MG63 (cell line): Measurements from ENCODE around the gene ELFN1. TPM values are rescaled to one million over a fixed set of nuclear protein-coding genes. Genes with fewer than 3 reads are reported as not detected.

Experiments used
- DNase-seq: peaks from one replicate; pipeline ENCODE4 v3.0.0-alpha.2; 2020
- H3K27me3 ChIP-seq: fragments of 250-450 bp; sonication (Bioruptor Pico); 2 replicates; pipeline ENCODE4 v1.5.1; 2020; ENCODE audit warnings: mild to moderate bottlenecking, moderate library complexity
- H3K36me3 ChIP-seq: fragments of 250-450 bp; sonication (Bioruptor Pico); 2 replicates; pipeline ENCODE4 v1.5.1; 2020; ENCODE audit warnings: mild to moderate bottlenecking, moderate library complexity
- H3K4me3 ChIP-seq: fragments of 250-450 bp; sonication (Bioruptor Pico); 2 replicates; pipeline ENCODE4 v1.5.1; 2020; ENCODE audit warnings: mild to moderate bottlenecking, moderate library complexity
- H3K9me3 ChIP-seq: fragments of 250-450 bp; sonication (Bioruptor Pico); 2 replicates; pipeline ENCODE4 v1.5.1; 2020; ENCODE audit warnings: mild to moderate bottlenecking, moderate library complexity
- total RNA-seq: library from RNA; depleted of rRNA; stranded (reverse); fragments of >200 nt; shearing (Covaris generic); gene quantifications from 2 replicates; pipeline ENCODE4 v1.2.3, GENCODE V29; 2014; ENCODE audit warnings: low replicate concordance

Gene ELFN1
- total RNA-seq, 1 experiment from 2014 or later: 0.56 TPM

DNA sequence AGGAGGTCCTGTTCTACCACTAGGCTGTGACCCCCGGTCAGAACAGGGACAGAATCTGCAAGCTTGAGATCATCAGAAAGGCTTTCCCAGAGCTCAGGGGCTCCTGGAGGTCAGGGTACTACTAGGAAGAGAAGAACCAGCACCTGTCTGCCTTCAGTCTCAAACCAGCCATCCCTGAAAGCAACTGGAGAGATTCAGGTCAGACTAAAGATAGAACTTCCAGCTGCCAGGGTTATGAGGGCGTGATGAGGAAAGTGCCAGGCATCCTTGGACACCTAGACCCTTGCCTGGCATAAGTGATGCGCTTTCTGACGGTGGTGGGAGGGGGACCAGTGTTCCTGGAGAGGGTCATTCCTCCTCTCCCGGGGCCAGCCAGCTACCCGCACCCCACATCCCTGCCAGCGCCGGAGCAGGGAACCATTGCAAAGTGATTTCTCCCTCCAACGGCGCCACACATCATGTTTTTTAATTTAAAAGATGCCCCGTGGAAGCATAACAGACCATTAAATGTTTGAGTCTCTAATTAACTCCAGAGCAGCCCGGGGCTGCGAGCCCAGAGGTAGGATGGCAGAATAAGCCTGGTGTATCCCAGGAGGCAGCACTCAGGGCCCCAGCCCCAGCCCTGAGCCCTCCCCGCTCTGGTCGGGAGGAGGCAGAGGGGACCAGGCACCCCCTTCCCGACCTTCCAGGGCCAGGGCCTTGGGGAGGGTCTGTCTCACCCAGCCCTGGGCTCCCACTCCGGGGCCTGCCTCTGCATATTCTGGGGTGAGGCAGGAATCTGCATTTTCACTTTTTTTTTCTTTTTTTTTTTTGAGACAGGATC is 64.0 kb downstream of the ELFN1 start:
- Histone ChIP-seq H3K9me3 (no peaks in the 10 kb centered on the region), H3K36me3 (no peaks in the 10 kb centered on the region), H3K4me3 (no peak overlapping the region), H3K27me3 (no peaks in the 10 kb centered on the region)
- no peak for DNase-seq

DNA sequence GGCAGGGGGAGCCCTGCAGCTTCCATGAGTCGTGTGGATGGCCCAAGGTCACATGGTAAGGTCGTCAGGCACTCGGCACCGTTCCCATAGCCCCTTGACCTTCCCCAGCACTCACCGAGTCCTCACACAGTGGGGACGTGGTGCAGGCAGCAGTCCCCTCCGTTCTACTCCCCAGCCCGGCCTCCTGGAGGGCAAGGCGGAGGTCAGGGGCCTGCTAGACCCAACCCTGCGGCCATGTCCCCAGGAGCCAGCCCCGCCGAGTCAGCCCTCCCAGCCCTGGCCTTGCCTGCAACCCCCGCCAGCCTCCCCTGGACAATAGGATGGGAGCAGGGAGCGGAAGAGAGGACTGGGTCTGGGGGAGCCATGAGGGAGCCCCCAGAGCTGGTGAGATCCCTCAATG is 65.2 kb downstream of the ELFN1 start:
- Histone ChIP-seq H3K4me3 (no peak overlapping the region), H3K9me3 (no peaks in the 10 kb centered on the region), H3K27me3 (no peaks in the 10 kb centered on the region), H3K36me3 (no peaks in the 10 kb centered on the region)
- no peak for DNase-seq

DNA sequence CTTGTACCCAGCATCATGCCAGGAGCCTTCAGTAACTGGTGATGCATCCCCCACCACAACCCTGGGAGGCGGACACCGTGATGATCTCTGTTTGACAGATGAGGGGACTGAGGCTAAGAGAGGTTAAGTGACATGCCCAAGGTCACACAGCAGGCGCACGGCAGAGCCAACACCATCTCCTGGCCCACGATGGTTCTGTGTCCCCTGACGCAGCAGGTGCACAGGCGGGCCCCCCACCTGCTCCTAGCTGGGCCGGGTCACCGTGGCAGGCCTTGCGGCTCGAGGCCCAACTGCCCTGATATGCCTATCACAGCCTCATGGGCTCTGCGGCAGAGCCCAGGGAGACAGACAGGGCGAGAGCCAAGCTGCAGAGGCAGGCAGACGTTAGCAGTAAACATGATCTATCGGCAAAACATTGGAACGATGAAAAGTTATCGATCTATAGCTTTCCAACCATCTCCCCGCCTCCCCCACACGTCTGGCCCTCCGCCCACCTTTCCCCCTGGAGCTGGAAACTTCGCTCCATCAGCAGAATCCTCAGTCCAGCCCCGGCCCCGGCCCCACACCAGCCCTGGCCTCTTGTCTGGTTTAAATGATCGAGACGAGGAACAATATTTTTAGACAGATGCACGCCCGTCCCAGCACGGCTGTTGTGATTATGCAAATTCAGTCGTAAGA is 65.9 kb downstream of the ELFN1 start:
- Histone ChIP-seq H3K4me3 (no peak overlapping the region), H3K36me3 (no peaks in the 10 kb centered on the region), H3K27me3 (no peaks in the 10 kb centered on the region), H3K9me3 (no peaks in the 10 kb centered on the region)
- DNase-seq: no peak

DNA sequence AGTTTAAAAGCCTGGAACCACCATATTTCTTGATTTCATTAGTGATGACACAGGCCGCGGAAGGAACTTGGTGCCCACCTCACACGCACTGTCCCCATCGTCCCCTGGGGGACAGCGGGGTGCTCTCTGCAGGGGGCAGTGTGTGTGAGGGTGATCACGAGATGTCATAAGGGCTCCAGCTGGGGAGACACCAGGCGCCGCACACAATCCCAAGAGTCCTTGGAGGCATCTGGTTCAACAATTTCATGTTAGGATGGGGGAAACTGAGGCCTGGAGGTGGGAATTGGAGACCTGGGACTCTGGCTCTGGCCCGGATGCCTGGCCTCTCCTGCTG is 66.4 kb downstream of the ELFN1 start:
- Histone ChIP-seq H3K4me3 (no peak overlapping the region), H3K9me3 (no peaks in the 10 kb centered on the region), H3K27me3 (no peaks in the 10 kb centered on the region), H3K36me3 (no peaks in the 10 kb centered on the region)
- no peak for DNase-seq

DNA sequence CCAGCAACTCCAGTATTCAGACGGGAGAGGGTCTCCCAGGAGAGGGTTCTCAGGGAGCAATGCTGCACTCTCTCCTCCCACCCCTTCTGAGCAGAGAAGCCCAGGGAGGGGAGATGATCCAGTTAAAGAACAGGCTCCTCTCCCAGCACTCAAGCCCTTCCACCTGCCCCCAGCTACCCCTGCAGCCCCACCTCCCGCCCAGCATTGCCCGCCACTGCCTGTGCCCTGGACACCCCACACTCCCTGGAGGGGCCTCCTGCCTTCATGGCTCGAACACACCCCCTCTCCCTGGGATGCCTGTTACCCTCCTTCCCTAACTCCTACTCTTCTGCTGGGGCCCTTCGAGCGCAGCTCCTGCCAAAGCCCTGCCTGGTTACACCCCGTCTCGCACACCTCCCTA is 66.8 kb downstream of the ELFN1 start:
- H3K4me3 ChIP-seq: no peak overlapping the region
- no peaks in the 10 kb centered on the region for H3K27me3 ChIP-seq
- H3K36me3 ChIP-seq: no peaks in the 10 kb centered on the region
- no peak for DNase-seq
- no peaks in the 10 kb centered on the region for H3K9me3 ChIP-seq

DNA sequence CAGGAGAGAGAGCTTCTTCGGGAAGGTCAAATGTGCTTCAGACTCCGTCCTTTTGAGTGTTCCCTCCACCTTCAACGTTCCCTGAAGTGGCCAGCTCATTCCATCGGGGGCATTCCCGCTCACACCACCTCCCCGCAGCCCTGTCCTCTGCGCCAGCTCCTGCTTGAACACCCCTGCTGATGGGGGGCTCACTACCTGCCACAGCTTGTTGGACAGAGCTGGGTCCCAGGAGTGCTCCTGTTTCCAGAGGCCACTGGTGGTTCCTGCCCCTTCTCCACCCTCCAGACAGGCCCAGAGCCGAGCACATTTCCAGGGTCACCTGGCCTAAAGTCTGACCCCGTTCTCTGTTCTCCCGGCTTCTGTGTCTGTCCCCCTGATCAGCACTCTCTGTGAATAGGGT is 67.4 kb downstream of the ELFN1 start:
- Histone ChIP-seq H3K9me3 (no peaks in the 10 kb centered on the region), H3K27me3 (no peaks in the 10 kb centered on the region), H3K36me3 (no peaks in the 10 kb centered on the region), H3K4me3 (no peak overlapping the region)
- DNase-seq: no peak

DNA sequence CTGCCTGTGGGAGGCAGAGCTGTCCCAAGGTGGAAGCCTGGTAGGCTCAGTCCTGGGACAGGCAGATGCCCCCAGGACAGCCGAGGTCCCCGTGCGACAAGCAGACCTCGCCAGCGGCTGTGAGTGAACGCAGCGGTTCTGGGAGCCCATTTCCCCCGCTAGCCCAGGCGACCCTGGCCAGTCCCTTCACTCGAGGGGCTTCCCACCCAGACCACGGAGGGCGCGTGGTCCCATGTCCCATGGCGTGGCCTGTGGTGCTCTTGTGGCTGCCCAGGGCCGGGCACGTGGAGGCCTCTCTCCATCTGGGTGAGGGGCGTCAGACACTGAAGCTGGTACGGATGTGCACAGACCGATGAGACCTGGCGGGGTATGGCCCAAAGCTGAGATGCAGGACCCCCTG is 67.9 kb downstream of the ELFN1 start:
- Histone ChIP-seq H3K36me3 (no peaks in the 10 kb centered on the region), H3K27me3 (no peaks in the 10 kb centered on the region), H3K4me3 (no peak overlapping the region), H3K9me3 (no peaks in the 10 kb centered on the region)
- DNase-seq: no peak

DNA sequence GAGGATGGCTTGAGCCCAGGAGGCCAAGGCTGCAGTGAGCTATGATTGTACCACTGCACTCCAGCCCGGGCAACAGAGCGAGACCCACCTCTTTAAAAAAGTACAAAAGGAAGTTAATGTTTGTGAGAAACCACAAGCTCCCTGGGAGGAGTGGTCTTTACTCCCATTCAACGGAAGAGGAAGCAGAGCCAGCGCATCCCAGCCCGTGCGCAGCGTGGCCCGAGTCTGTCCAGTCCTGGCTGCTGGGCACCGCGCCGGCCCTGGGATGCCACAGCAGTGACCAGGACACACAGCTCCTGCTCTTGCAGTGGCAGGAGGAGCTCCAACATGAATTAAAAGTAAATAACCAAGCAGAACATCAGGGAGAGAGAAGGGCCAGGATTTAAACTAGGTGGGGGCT is 68.4 kb downstream of the ELFN1 start:
- no peak for DNase-seq

DNA sequence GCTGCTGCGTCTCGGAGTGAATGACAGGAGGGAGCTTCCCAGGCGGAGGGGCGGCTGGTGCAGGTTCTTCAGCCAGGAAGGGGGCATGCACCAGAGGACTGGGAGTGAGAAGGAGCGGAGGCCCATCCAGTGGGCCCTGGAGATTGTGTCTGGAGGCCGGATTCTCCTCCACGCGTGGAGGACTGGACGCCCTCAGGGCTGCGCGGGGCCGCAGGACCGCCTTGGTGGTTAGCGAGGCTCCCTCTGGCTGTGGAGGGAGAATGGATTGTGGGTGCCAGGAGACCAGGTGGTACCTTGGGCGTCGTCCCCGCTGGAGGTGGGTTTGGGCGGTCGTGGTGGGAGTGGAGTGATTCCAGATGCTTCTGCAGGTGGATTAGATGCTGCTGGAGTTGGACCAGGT is 68.9 kb downstream of the ELFN1 start:
- H3K27me3 ChIP-seq: no peaks in the 10 kb centered on the region
- no peaks in the 10 kb centered on the region for H3K9me3 ChIP-seq
- H3K36me3 ChIP-seq: no peaks in the 10 kb centered on the region
- no peak for DNase-seq
- H3K4me3 ChIP-seq: no peak overlapping the region

More for the DNA sequence above, 68.4 kb downstream of the ELFN1 start:
- Histone ChIP-seq H3K4me3 (no peak overlapping the region), H3K27me3 (no peaks in the 10 kb centered on the region), H3K36me3 (no peaks in the 10 kb centered on the region), H3K9me3 (no peaks in the 10 kb centered on the region)

DNA sequence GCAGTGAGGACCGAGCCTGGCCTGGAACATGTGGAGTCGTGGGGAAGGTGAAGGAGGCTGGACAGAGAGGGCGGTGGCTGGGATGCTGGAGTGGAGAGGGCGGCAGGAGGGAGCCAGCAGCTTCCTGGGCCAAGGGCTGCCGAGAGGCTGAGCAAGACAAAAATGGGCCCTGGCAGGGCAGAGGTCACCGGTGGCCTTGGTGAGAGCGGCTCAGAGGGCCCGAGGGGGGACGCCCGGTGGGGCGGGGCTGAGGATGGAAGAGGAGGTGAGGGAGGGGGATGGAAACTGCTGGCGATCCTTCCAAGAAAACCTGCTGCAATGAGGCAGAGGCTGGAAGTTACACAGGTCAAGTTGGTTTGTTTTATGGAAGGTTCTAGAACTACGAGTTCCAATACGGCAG is 69.5 kb downstream of the ELFN1 start:
- no peak for DNase-seq
- H3K27me3 ChIP-seq: no peaks in the 10 kb centered on the region
- H3K4me3 ChIP-seq: no peak overlapping the region
- no peaks in the 10 kb centered on the region for H3K9me3 ChIP-seq
- H3K36me3 ChIP-seq: no peaks in the 10 kb centered on the region

DNA sequence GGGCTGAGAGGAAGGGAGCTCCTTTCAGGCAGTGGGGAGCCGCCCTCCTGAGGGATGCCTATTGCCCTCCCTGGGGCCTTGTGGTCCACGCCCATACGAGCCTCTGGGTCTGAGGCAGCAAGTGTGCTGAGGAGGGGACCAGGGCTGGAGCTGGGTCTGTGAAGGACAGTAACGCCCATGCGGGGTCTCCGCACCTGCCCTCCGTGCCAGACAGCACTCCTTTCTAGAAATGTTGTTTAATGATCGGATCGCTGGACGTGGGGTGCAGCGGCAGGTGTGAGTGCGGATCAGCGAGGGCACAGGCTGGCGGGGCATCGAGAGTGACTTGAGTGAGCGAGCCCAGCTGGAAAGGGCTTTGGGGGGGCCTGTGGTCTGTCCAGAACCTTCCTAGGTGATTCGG is 70.1 kb downstream of the ELFN1 start:
- no peak for DNase-seq
- H3K9me3 ChIP-seq: no peaks in the 10 kb centered on the region
- H3K27me3 ChIP-seq: no peaks in the 10 kb centered on the region

DNA sequence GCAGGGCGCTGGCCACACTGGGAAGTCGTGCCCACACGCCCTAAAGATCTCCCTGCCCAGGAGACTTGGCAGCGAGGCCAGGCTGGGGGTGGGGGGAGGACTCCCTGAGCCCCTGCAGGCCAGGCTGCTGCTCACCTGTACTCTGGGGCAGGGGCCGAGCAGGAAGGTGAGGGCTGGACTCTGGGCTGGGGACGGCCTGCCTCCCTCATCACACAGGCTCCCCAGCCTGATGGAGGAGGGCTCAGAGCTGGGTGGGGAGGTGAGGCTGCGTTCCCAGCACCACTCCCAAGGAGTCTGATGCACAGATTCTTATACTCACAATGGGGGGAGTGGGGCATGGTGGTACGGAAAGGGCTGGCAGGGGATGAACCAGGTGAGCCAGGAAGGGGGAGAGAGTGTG is 71.2 kb downstream of the ELFN1 start:
- Histone ChIP-seq H3K27me3 (no peaks in the 10 kb centered on the region), H3K4me3 (no peak overlapping the region), H3K36me3 (no peaks in the 10 kb centered on the region), H3K9me3 (no peaks in the 10 kb centered on the region)
- no peak for DNase-seq

More for the DNA sequence above, 70.1 kb downstream of the ELFN1 start:
- Histone ChIP-seq H3K4me3 (no peak overlapping the region), H3K36me3 (no peaks in the 10 kb centered on the region)

DNA sequence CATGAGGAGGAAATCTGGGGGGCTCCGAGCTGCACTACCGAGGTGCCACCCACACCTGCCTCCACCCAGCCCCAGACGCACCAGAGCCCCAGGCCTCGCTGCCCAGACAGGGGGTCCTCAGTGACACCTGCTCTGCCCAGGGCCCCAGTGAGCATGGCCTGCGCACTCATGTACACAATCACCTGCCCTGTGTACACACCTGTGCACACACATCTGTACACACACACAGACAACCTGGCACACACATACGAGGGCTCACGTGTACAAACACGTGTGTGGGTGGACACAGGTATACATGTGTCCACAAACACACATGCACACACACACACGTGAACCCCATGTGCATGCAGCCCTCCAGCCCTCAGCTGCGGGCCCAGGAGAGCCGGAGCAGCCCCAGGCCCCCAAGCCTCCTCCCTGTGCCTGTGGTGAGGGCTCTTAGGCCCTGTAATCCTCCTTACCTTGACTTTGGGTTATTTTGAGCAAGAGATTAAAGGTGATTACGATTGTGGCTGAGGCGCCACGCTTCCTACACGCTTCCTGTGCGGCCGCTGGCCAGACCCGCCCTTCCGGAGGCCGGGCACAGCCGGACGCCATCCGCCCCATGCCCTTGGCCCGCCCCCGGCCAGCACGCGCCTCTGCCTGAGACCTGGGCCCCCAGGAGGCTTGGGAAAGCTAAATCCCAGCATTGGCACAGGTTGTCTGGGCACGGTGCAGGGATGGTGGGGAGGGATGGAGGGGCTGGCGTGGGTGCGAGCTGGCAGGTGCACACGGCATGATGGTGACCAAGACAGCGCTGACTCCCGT is 71.9 kb downstream of the ELFN1 start:
- Histone ChIP-seq H3K36me3 (no peaks in the 10 kb centered on the region), H3K27me3 (no peaks in the 10 kb centered on the region), H3K9me3 (no peaks in the 10 kb centered on the region), H3K4me3 (no peak overlapping the region)
- DNase-seq: no peak

DNA sequence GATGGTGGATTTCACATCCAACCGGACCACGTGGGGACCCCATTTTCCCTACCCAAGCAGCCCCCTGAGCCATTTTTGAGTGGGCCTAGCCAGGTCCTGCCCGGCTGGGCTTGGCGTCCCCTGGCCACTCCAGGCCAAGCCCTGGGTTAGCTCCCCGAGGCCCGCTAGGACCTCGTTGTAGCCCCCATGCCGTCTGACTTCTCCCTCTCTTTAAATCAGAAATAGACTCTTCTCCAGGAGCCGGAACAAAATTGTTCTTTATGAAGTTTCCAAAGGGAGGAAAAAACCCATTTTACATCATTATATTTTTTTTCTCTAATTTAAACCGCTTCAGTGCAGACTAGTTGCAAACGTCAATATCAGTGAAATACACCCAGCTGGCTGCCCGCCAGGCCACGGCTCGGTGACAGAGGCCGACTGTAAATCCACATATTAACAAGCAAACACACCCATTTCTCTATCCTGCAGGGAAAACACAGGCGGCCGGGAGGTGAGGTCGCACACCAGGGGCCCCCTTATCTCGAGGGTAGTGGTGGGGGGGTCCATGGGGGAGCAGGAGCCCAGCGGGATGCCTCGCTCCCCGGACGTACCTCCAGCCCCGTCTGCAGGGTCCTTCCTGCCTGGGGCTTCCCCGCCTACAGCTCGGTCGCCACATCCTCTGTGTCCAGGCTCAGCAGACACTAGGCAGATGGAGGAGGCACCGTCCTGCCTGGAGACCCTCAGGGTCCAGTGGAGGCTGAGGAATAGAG is 72.7 kb downstream of the ELFN1 start:
- no peak overlapping the region for H3K4me3 ChIP-seq
- H3K27me3 ChIP-seq: no peaks in the 10 kb centered on the region
- no peaks in the 10 kb centered on the region for H3K9me3 ChIP-seq
- no peak for DNase-seq
- no peaks in the 10 kb centered on the region for H3K36me3 ChIP-seq

DNA sequence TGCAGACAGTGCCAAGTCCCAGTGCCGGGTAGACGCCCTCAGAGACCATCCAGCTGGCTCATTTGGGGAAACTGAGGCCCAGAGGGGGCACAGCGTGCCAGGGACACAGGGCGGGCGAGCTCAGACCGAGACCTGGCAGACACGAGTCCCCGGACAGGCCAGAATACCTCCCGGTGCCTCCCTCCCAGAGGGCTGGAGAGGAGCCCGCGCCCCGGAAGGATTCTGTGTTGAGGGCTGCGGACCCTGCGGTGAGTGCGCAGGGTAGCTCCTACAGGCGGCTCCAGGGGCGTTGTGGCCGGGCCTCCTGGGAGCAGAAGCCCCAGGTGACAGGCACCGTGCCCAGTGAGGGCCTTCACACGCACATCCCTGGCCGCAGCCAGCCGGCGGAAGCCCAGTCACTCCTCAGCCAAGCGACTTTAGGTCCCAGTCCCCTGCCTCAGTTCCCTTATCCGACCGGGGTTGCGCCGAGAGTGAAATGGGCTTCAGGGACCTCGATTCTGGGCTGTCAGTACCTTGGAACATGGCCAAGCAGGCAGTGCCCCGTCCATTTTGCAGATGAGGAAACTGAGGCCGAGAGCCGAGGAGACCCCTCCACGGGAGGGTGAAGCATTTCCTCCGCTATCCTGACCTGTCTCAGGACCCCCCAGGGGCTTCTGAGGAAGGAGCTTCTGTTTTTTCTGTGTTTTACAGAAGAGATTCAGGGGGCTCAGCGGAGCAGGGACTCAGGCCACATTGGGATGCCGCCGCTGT is 73.6 kb downstream of the ELFN1 start:
- no peak overlapping the region for H3K4me3 ChIP-seq
- no peaks in the 10 kb centered on the region for H3K36me3 ChIP-seq
- no peaks in the 10 kb centered on the region for H3K27me3 ChIP-seq
- H3K9me3 ChIP-seq: no peaks in the 10 kb centered on the region
- no peak for DNase-seq

DNA sequence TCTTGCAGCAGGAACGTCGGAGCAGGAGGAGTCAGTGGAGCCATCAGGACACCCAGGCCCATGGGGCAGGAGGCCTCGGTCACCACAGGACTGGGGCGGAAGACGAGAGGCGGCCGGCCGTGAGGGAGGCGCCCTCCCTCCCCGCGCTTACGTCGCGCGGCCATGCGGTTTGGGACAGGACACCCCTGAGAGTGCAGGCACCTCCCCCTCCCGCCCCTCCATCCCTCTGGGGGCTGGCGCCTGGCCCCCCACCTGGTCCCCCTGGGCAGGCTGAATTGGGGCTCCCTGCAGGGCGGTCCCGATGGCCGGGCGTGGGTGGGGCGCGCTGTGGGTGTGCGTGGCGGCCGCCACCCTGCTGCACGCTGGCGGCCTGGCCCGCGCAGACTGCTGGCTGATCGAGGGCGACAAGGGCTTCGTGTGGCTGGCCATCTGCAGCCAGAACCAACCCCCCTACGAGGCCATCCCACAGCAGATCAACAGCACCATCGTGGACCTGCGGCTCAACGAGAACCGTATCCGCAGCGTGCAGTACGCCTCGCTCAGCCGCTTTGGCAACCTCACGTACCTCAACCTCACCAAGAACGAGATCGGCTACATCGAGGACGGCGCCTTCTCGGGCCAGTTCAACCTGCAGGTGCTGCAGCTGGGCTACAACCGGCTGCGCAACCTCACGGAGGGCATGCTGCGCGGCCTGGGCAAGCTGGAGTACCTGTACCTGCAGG is 74.4 kb downstream of the ELFN1 start:
- H3K36me3 ChIP-seq: no peaks in the 10 kb centered on the region
- H3K4me3 ChIP-seq: no peak overlapping the region
- H3K9me3 ChIP-seq: no peaks in the 10 kb centered on the region
- DNase-seq: no peak
- no peaks in the 10 kb centered on the region for H3K27me3 ChIP-seq
